SK-N-SH treated with all-trans-retinoic acid at 6 μM for 48 hours (cell line): ENCODE measurements around the gene SMAD3.
A peak's percentile ranks its signal among the peaks of the same experiment; 100 is the strongest.

Source experiments
- ATAC-seq: fragments of 200-7000 bp; cut with Tn5 transposase; 3 replicates; pipeline ENCODE4 v1.9.1; 2020; ENCODE audit warnings: mild to moderate bottlenecking, moderate library complexity
- ARNTL ChIP-seq: fragments of 450-650 bp; formaldehyde crosslinking; IDR thresholded peaks from 2 replicates; pipeline ENCODE4 v1.5.0; 2020; ENCODE audit warnings: low read depth, mild to moderate bottlenecking, moderate library complexity, borderline replicate concordance
- BACH2 ChIP-seq: fragments of 250-450 bp; sonication (Bioruptor Pico); IDR thresholded peaks from 2 replicates; pipeline ENCODE4 v1.9.0; 2021; ENCODE audit warnings: mild to moderate bottlenecking, borderline replicate concordance
- CSDC2 ChIP-seq: fragments of 250-450 bp; sonication (Bioruptor Pico); IDR thresholded peaks from 2 replicates; pipeline ENCODE4 v1.5.0; 2020; ENCODE audit warnings: mild to moderate bottlenecking, moderate library complexity
- ESRRG ChIP-seq: fragments of 250-450 bp; sonication (Bioruptor Pico); IDR thresholded peaks from 2 replicates; pipeline ENCODE4 v1.6.1; 2021; ENCODE audit warnings: mild to moderate bottlenecking
- GLIS3 ChIP-seq: fragments of 250-450 bp; sonication (Bioruptor Pico); IDR thresholded peaks from 2 replicates; pipeline ENCODE4 v1.5.0; 2020; ENCODE audit warnings: mild to moderate bottlenecking, moderate library complexity
- ISL1 ChIP-seq: fragments of 250-450 bp; sonication (Bioruptor Pico); IDR thresholded peaks from 2 replicates; pipeline ENCODE4 v2.1.2; 2022; ENCODE audit warnings: mild to moderate bottlenecking, moderate library complexity
- OSR1 ChIP-seq: fragments of 250-450 bp; sonication (Bioruptor Pico); IDR thresholded peaks from 2 replicates; pipeline ENCODE4 v1.8.0; 2022; ENCODE audit warnings: moderate library complexity, mild to moderate bottlenecking, inconsistent platforms
- PPARA ChIP-seq: fragments of 250-450 bp; sonication (Bioruptor Pico); IDR thresholded peaks from 2 replicates; pipeline ENCODE4 v1.5.0; 2020; ENCODE audit warnings: mild to moderate bottlenecking, borderline replicate concordance
- SNAI2 ChIP-seq: fragments of 250-450 bp; sonication (Bioruptor Pico); IDR thresholded peaks from 2 replicates; pipeline ENCODE4 v1.5.0; 2020; ENCODE audit warnings: mild to moderate bottlenecking, moderate library complexity
- TCF4 ChIP-seq: fragments of 250-450 bp; sonication (Bioruptor Pico); IDR thresholded peaks from 2 replicates; pipeline ENCODE4 v1.8.0; 2021; ENCODE audit warnings: mild to moderate bottlenecking, moderate library complexity, borderline replicate concordance
- TOX ChIP-seq: fragments of 250-450 bp; sonication (Bioruptor Pico); IDR thresholded peaks from 2 replicates; pipeline ENCODE4 v1.8.0; 2021; ENCODE audit warnings: mild to moderate bottlenecking, moderate library complexity, borderline replicate concordance
- ZC3H10 ChIP-seq: fragments of 250-450 bp; sonication (Bioruptor Pico); IDR thresholded peaks from 2 replicates; pipeline ENCODE4 v1.5.1; 2021; ENCODE audit warnings: mild to moderate bottlenecking, moderate library complexity
- ZFP3 ChIP-seq: fragments of 250-450 bp; sonication (Bioruptor Pico); IDR thresholded peaks from 2 replicates; pipeline ENCODE4 v1.5.0; 2020; ENCODE audit warnings: mild to moderate bottlenecking, moderate library complexity
- ZFP30 ChIP-seq: fragments of 450-650 bp; formaldehyde crosslinking; IDR thresholded peaks from 2 replicates; pipeline ENCODE4 v1.5.0; 2022; ENCODE audit warnings: mild to moderate bottlenecking, moderate library complexity
- ZNF565 ChIP-seq: fragments of 450-650 bp; formaldehyde crosslinking; conservative IDR thresholded peaks from 2 replicates; pipeline ENCODE4 v1.5.0; 2020; ENCODE audit warnings: low read depth, mild to moderate bottlenecking, moderate library complexity
- ZNF70 ChIP-seq: fragments of 450-650 bp; formaldehyde crosslinking; IDR thresholded peaks from 2 replicates; pipeline ENCODE4 v1.5.0; 2020; ENCODE audit warnings: mild to moderate bottlenecking, moderate library complexity
- ZNF8 ChIP-seq: fragments of 450-650 bp; formaldehyde crosslinking; IDR thresholded peaks from 2 replicates; pipeline ENCODE4 v1.5.0; 2020; ENCODE audit warnings: mild to moderate bottlenecking, moderate library complexity
- TF ChIP-seq, protein P1 (sequence below): fragments of 250-450 bp; sonication (Bioruptor Pico); IDR thresholded peaks from 2 replicates; pipeline ENCODE4 v1.5.1; 2020; ENCODE audit warnings: low read depth, mild to moderate bottlenecking, moderate library complexity
- TF ChIP-seq, protein P2 (sequence below): fragments of 250-450 bp; sonication (Bioruptor Pico); IDR thresholded peaks from 2 replicates; pipeline ENCODE4 v1.5.1; 2021; ENCODE audit warnings: mild to moderate bottlenecking, moderate library complexity
- TF ChIP-seq, protein P3 (sequence below): fragments of 250-450 bp; sonication (Bioruptor Pico); IDR thresholded peaks from 2 replicates; pipeline ENCODE4 v1.5.0; 2020; ENCODE audit warnings: mild to moderate bottlenecking, moderate library complexity
- TF ChIP-seq, protein P4 (sequence below): fragments of 250-450 bp; sonication (Bioruptor Pico); IDR thresholded peaks from 2 replicates; pipeline ENCODE4 v1.8.0; 2020; ENCODE audit warnings: mild to moderate bottlenecking, moderate library complexity, borderline replicate concordance
- TF ChIP-seq, protein P5 (sequence below): fragments of 250-450 bp; sonication (Bioruptor Pico); IDR thresholded peaks from 2 replicates; pipeline ENCODE4 v1.8.0; 2021; ENCODE audit warnings: low read depth, mild to moderate bottlenecking, moderate library complexity, borderline replicate concordance

Gene SMAD3

DNA sequence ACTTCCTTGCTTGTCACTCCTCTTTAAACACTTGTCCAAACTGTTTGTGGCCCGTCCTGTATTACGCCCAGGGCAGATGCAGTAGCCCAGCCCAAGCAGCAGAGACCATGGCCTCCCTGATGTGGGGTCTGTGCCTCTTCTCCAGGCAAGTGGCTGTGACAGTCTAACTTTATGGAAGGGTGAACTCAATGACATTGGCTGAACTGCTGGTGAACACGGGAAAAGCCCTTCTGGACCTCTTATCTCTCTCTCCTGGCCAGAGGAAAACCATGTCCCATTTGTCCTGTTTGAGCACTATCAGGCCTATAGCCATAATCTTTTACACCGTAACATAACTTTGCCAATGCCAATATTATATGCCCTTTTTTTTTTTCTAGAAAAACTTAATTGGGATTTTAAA, 67.6 kb downstream of the SMAD3 start:
- no peak for ATAC-seq
- TF ChIP-seq ZNF8 (CRISPR knock-in tag): no peak
- TF ChIP-seq, protein P1, sequence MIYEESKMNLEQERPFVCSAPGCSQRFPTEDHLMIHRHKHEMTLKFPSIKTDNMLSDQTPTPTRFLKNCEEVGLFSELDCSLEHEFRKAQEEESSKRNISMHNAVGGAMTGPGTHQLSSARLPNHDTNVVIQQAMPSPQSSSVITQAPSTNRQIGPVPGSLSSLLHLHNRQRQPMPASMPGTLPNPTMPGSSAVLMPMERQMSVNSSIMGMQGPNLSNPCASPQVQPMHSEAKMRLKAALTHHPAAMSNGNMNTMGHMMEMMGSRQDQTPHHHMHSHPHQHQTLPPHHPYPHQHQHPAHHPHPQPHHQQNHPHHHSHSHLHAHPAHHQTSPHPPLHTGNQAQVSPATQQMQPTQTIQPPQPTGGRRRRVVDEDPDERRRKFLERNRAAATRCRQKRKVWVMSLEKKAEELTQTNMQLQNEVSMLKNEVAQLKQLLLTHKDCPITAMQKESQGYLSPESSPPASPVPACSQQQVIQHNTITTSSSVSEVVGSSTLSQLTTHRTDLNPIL (CRISPR knock-in tag): no peak
- TF ChIP-seq BACH2 (CRISPR knock-in tag): no peak
- TF ChIP-seq PPARA: no peak
- no peak for TF ChIP-seq ZNF565 (CRISPR knock-in tag)
- no peak for TF ChIP-seq CSDC2 (CRISPR knock-in tag)
- TF ChIP-seq, protein P2, sequence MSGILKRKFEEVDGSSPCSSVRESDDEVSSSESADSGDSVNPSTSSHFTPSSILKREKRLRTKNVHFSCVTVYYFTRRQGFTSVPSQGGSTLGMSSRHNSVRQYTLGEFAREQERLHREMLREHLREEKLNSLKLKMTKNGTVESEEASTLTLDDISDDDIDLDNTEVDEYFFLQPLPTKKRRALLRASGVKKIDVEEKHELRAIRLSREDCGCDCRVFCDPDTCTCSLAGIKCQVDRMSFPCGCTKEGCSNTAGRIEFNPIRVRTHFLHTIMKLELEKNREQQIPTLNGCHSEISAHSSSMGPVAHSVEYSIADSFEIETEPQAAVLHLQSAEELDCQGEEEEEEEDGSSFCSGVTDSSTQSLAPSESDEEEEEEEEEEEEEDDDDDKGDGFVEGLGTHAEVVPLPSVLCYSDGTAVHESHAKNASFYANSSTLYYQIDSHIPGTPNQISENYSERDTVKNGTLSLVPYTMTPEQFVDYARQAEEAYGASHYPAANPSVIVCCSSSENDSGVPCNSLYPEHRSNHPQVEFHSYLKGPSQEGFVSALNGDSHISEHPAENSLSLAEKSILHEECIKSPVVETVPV (CRISPR knock-in tag): no peak

DNA sequence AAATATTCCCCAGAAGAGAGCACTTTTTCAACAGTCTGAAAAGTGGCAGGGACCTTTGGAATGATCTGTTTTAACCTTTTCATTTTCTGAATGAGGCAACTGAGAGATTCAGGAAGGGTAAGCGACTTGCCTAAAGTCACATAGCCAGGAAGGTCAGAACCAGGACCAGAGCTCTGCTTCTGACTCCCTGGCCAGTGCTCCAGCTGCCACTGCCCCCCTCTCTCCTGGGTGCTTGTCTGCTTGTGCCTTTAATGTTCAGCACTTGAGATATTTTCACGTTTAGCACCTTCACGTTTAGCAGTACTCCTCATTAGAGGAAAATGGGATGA, 68.3 kb downstream of the SMAD3 start:
- no peak for TF ChIP-seq ZNF8 (CRISPR knock-in tag)
- no peak for TF ChIP-seq ZNF70 (CRISPR knock-in tag)
- no peak for TF ChIP-seq OSR1 (CRISPR knock-in tag)
- no peak for TF ChIP-seq ESRRG (CRISPR knock-in tag)
- TF ChIP-seq, protein P3, sequence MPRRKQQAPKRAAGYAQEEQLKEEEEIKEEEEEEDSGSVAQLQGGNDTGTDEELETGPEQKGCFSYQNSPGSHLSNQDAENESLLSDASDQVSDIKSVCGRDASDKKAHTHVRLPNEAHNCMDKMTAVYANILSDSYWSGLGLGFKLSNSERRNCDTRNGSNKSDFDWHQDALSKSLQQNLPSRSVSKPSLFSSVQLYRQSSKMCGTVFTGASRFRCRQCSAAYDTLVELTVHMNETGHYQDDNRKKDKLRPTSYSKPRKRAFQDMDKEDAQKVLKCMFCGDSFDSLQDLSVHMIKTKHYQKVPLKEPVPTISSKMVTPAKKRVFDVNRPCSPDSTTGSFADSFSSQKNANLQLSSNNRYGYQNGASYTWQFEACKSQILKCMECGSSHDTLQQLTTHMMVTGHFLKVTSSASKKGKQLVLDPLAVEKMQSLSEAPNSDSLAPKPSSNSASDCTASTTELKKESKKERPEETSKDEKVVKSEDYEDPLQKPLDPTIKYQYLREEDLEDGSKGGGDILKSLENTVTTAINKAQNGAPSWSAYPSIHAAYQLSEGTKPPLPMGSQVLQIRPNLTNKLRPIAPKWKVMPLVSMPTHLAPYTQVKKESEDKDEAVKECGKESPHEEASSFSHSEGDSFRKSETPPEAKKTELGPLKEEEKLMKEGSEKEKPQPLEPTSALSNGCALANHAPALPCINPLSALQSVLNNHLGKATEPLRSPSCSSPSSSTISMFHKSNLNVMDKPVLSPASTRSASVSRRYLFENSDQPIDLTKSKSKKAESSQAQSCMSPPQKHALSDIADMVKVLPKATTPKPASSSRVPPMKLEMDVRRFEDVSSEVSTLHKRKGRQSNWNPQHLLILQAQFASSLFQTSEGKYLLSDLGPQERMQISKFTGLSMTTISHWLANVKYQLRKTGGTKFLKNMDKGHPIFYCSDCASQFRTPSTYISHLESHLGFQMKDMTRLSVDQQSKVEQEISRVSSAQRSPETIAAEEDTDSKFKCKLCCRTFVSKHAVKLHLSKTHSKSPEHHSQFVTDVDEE (CRISPR knock-in tag): no peak
- TF ChIP-seq GLIS3 (CRISPR knock-in tag): no peak
- TF ChIP-seq ZC3H10 (CRISPR knock-in tag): no peak
- TF ChIP-seq SNAI2: no peak
- TF ChIP-seq, protein P4, sequence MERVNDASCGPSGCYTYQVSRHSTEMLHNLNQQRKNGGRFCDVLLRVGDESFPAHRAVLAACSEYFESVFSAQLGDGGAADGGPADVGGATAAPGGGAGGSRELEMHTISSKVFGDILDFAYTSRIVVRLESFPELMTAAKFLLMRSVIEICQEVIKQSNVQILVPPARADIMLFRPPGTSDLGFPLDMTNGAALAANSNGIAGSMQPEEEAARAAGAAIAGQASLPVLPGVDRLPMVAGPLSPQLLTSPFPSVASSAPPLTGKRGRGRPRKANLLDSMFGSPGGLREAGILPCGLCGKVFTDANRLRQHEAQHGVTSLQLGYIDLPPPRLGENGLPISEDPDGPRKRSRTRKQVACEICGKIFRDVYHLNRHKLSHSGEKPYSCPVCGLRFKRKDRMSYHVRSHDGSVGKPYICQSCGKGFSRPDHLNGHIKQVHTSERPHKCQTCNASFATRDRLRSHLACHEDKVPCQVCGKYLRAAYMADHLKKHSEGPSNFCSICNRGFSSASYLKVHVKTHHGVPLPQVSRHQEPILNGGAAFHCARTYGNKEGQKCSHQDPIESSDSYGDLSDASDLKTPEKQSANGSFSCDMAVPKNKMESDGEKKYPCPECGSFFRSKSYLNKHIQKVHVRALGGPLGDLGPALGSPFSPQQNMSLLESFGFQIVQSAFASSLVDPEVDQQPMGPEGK (CRISPR knock-in tag): no peak
- no peak for TF ChIP-seq ISL1 (CRISPR knock-in tag)
- no peak for TF ChIP-seq ZFP30 (CRISPR knock-in tag)
- TF ChIP-seq ZFP3 (CRISPR knock-in tag): no peak
- no peak for TF ChIP-seq TCF4
- no peak for TF ChIP-seq ARNTL (CRISPR knock-in tag)
- no peak for TF ChIP-seq CSDC2 (CRISPR knock-in tag)
- no peak for TF ChIP-seq ZNF565 (CRISPR knock-in tag)
- no peak for ATAC-seq

DNA sequence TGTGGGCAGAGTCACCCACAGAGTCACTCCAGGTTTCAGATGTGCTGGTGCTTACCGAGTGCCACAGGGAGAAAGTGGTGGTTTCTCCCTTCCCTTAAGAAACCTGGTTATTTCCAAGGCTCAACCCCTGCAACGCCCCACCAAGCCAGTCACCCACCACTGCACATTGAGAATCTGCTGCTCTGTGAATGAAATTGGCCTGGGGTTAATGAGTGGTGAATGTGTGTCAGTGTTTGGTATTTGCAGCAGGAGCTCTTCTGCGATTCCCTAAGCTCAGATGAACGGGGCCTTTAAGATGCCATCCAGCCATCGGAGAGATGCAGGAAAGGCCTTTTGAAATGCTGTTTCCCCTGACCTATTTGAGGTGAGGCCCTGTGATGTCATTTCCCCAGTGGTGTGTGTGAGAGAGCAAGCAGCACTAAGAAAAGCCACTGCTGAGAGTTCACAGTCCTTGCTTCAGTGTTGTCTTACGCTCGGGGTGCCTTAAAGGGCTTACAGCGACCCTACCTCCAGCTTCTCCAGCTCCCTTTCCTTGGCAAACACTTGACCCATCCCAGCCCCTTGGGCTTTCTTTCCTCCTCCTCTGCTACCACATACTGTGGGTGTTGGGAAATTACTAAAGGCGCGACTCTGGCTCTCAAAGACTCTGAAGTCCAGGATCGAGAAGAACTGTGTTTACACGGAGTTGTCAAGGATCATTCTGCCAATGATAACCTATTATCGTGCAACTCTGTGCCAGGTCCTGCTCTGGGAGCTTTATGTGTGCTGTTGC, 68.9 kb downstream of the SMAD3 start:
- ATAC-seq: peak; percentile 19
- TF ChIP-seq ISL1 (CRISPR knock-in tag) (no peak), ESRRG (CRISPR knock-in tag) (no peak), OSR1 (CRISPR knock-in tag) (no peak), ZFP3 (CRISPR knock-in tag) (no peak), GLIS3 (CRISPR knock-in tag) (no peak), ZFP30 (CRISPR knock-in tag) (no peak), ZC3H10 (CRISPR knock-in tag) (no peak), BACH2 (CRISPR knock-in tag) (no peak), TOX (CRISPR knock-in tag) (no peak), ZNF70 (CRISPR knock-in tag) (no peak)
- TF ChIP-seq, protein P5, sequence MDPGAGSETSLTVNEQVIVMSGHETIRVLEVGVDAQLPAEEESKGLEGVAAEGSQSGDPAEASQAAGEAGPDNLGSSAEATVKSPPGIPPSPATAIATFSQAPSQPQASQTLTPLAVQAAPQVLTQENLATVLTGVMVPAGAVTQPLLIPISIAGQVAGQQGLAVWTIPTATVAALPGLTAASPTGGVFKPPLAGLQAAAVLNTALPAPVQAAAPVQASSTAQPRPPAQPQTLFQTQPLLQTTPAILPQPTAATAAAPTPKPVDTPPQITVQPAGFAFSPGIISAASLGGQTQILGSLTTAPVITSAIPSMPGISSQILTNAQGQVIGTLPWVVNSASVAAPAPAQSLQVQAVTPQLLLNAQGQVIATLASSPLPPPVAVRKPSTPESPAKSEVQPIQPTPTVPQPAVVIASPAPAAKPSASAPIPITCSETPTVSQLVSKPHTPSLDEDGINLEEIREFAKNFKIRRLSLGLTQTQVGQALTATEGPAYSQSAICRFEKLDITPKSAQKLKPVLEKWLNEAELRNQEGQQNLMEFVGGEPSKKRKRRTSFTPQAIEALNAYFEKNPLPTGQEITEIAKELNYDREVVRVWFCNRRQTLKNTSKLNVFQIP: no peak
- TF ChIP-seq, protein P1 (CRISPR knock-in tag): no peak
- TF ChIP-seq, protein P4 (CRISPR knock-in tag): no peak
